ENCODE data around the gene SPEN. TPM values are rescaled to one million over a fixed set of nuclear protein-coding genes. Genes with fewer than 3 reads are reported as not detected.
A peak's percentile ranks its signal among the peaks of the same experiment; 100 is the strongest.
"Not testable (repeated sequence)": the region's sequence is repeated elsewhere in the genome, so short reads cannot be mapped to it uniquely, and the experiment has no call there.

Gene SPEN
- polyA plus RNA-seq, 1 donor: 68.7 TPM

- DNase-seq: no peak
These were observed 112.4 kb downstream of the SPEN start for GRCh38 chr1:15959827-15960446.

DNA sequence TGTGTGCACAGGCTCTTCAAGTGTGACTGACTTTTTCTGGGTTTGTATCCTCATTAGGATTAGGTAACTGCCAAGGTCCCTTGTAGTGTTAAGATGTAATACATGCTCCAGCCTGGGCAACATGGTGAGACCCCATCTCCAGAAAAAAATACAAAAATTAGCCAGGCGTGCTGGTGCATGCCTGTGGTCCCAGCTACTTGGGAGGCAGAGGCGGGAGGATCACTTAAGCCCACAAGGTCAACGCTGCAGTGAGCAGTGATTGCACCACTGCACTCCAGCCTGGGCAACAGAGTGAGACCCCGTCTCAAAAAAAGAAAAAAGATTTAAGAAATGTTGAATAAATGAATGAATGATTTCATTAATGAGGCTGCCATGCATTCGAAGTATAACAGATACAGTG is 113.3 kb downstream of the SPEN start:
- no peak for DNase-seq

DNA sequence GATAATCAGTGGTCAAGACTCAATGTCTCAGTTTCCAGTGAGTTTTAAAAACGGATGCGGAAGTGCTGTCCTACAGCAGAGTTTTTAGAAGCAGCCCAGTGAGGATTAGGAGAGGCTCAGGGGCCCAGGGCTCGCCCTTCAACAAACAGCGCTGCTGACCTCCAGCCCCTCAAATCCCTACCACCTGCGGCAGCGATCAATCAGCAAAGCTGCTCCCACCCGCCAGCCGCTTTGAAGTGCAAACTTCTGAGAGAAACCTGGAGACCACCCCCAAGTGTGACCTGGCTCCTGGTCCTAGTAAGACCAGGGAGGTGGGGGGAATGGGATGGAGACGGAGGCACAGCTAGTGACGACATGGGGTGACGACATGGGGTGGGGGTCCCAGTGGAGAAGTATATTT is 114.0 kb downstream of the SPEN start:
- no peak for DNase-seq

GRCh38 chr1:15962176-15962575 is 114.7 kb downstream of the SPEN start:
- no peak for DNase-seq

DNA sequence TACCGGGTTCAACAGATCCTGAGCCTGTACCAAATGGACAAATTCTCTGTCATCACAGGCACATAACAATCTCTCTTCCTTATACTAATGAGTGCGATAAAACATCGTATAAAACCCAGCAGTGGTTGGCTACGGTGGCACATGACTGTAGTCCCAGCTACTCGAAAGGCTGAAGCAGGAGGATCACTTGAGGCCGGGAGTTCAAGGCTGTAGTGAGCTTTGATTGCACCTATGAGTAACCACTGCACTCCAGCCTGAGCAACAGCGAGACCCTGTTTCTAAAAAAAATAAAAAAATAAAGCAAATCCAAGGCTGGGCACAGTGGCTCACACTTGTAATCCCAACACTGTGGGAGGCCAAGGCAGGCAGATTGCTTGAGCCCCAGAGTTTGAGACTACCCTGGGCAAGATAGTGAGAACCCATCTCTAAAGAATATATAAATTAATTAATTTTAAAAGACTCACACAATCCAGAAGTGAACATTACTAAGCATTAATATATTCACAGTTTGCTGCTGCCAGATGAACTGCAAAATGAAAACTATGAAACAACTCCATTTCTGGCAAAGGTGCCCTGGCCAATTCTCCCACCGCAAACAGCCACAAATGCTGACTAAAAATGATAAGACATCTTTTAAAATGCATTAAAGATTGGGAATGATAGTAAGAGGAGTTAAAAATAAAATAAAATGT is 115.3 kb downstream of the SPEN start:
- DNase-seq: no peak

GRCh38 chr1:15963363-15963967 is 116.0 kb downstream of the SPEN start:
- no peak for DNase-seq

DNA sequence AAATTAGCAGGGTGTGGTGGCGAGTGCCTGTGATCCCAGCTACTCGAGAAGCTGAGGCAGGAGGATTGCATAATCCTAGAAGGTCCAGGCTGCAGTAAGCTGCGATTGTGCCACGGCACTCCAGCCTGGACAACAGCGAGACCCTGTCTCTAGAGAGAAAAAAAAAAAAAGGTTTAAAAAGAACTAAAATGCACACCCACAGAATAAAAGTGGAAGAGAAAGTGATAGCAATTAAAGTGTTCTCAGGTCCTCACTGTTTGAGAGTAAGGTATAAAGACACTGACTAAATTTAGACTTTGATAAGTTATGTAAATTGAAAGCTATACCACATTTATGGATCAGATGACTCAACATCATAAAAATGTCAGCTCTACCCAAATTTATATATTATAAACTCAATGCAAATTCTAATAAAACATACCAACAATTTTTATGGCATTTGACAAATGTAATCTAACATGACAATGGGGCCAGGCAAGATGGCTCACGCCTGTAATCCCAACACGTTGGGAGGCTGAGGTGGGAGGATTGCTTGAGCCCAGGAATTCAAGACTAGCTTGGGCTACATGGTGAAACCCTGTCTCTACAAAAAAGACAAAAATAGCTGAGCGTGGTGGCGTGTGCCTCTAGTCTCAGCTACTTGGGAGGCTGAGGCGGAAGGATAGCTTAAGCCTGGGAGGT is 116.6 kb downstream of the SPEN start:
- no peak for DNase-seq

DNA sequence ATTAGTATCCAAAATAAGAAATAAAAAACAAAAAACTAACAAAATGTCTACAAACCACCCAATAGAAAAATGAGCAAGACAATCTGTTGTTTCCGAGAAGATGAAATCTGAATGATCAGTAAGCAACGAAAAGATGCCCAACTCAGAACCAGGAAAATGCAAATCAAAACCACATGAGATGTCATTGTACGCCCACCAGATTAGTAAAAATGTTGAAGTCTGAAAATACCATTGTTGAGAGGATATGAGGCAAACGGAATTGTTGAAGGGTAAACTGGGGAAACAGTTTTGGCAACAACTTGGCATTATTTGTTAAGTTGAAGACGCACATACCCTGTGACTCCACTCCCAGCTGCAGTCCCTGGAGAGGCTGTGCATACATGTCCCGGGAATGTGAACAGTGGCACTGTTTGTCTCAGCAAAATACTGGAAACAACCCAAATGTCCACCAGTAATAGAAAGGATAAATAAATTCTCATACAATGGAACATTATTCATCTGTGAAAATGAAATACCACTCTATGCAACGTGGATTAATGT is 117.8 kb downstream of the SPEN start:
- no peak for DNase-seq

DNA sequence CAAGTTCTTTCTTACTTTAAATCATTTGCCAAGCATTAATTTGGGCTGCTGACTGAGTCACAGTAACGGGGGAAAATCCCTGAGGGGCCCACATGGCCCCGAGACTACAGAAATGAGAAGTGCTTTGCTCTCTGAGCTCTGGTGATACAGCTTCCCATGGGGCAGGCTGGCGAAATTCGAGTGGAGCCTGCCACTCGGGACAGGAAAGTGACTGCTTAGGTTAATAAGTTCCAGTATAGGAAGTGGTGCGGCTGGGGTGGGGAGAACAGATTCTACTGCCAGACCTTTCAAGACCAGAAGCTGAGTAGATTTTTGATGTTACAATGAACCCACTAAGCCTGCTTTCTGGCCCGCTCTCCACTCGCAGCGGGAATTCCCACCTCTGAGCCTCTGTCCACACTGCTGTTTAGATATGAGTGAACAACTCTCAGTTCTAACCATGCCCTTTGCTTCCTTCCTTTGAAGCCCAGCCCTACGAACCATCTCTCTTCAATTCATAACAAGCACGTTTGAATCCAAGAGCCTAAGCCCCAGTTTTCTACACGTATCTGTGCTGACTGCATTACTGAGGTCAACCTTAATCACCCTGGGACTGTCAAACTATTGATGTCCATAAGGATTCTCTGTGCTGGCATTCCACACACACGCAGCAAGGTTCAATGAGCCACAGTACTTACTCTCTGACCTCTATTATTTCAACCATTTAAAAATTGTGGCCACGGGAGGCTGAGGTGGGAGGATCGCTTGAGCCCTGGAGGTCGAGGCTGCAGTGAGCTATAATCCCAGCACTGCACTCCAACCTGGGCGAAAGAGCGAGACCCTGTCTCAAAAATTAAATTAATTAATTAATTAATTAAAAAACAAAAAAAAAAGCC is 118.8 kb downstream of the SPEN start:
- DNase-seq: no peak

DNA sequence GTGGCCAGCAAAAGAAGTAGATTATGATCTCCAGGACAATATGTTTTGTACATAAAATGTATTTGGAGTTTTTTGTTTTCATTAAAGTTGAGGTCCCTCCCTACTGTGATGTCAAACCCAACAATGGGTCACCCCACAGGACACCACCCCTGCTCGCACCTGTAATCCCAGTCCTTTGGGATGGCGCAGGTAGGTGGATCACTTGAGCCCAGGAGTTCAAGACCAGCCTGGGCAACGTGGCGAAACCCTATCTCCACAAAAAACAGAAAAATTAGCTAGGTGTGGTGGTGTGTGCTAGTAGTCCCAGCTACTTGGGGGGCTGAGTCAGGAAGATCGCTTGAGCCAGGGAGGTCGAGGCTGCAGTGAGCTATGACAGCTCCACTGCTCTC is 119.4 kb downstream of the SPEN start:
- no peak for DNase-seq

DNA sequence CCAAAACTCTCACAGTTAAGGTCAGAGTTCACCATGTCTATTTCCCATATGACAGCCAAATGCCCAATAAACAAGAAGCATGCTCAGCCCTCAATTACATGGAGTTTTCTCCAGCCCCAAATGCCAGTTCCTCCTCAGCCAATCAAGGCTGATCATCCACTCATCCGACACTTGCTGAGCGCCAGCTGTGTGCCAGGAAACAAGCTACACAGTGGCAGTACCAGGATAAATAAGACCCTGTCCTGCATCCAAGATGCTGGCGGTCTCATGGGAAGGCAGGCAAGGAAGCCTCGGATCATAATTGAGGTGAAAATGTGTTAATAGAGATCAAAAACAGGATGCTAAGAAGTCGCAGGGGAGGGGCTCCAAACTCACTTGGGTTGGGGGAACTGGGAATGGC is 120.7 kb downstream of the SPEN start:
- no peak for DNase-seq

DNA sequence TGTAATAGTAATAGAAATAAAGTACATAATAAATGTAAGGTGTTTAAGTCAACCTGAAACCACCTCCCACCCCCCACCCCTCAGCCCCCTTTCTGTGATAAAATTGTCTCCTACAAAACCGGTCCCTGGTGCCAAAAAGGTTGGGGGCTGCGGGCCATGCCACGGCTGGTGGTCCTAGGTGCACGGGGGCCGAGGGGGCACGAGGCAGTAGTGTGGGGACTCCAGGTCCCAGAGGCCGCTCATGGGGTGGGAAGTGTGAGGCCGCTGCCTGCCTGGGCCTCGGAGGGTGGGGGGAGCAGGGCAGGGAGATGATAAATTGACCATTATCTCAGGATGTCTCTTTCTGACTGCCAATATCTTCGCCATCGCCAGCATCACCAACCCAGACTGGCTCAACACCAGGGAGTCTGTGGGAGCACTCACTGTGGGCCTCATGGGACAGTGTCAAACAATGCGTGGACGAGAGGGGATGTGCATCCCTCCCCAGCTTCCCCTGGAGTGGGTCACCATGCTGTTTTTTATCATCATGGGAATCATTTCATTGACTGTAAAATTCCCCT is 121.9 kb downstream of the SPEN start:
- DNase-seq: no peak

GRCh38 chr1:15970911-15971310 is 123.4 kb downstream of the SPEN start:
- DNase-seq: no peak

GRCh38 chr1:15972409-15972808 is 124.9 kb downstream of the SPEN start:
- no peak for DNase-seq

DNA sequence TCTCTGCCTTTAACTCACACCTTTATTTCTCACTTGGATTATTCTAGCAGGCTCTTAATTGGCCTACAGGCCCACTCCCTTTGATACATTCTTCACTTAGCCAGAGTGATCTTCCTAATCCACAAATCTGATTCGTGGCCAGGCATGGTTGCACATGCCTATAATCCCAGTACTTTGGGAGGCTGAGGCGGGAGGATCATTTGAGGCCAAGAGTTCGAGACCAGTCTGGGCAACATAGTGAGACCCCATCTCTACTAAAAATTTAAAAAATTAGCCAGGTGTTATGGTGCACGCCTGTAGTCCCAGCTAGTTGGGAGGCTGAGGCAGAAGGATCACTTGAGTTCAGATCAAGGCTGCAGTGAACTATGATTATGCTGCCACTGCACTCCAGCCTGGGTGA is 126.3 kb downstream of the SPEN start:
- no peak for DNase-seq

GRCh38 chr1:15974855-15975254 is 127.3 kb downstream of the SPEN start:
- no peak for DNase-seq

- DNase-seq: peak; percentile 41
These were observed 127.9 kb downstream of the SPEN start for GRCh38 chr1:15975358-15975804.

- DNase-seq: peak; percentile 92
These were observed 128.5 kb downstream of the SPEN start, which contains the start of gene ZBTB17 for GRCh38 chr1:15975805-15976680. ZBTB17 (minus strand) TSS chr1:15976101; CDS start chr1:15948495, 27,606 bp downstream.

- not testable (repeated sequence) for DNase-seq
These were observed 130.4 kb downstream of the SPEN start for GRCh38 chr1:15977947-15978346.

DNA sequence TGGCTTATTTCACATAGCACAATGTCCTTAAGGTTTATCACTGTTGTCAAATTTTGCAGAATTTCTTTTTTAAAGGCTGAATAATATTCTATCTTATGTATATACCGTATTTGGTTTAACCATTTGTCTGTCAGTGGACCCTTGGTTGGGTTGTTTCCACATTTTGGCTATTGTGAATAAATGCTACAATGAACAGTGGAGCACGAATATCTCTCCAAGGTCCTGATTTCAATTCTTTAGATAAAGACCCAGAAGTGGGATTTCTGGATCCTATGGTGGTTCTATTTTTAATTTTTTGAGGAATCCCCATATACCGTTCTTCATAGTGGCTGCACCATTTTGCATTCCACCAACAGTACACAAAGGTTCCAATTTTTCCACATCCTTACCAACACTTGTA is 134.2 kb downstream of the SPEN start:
- DNase-seq: no peak

Data from left kidney (tissue), 2 donors.